HL-60 (cell line): ENCODE measurements around the gene LHCGR.

ENCODE experiments used
- DNase-seq, 2 experiments: peaks; one replicate each; pipeline ENCODE4 v3.0.0-alpha.2; 2010 to 2020; ENCODE audit warnings: low read depth in 1 of 2, low spot score in 1 of 2
- H3K27ac ChIP-seq: fragments of 250-450 bp; sonication (Bioruptor Pico); replicated peaks from 2 replicates; pipeline ENCODE4 v1.5.1; 2020; ENCODE audit warnings: mild to moderate bottlenecking, moderate library complexity
- H3K27me3 ChIP-seq: fragments of 250-450 bp; sonication (Bioruptor Pico); 2 replicates; pipeline ENCODE4 v1.5.1; 2021; ENCODE audit warnings: mild to moderate bottlenecking, moderate library complexity; ENCODE audit not compliant: insufficient read depth, poor library complexity, severe bottlenecking
- H3K4me3 ChIP-seq: replicated peaks from 2 replicates; pipeline ENCODE4 v1.5.1; 2011; ENCODE audit warnings: mild to moderate bottlenecking, control low read depth, low read length; ENCODE audit not compliant: insufficient read depth
- CTCF ChIP-seq: IDR thresholded peaks from one replicate; pipeline ENCODE4 v1.5.1; 2011; ENCODE audit warnings: low read length, control low read depth, inconsistent platforms; ENCODE audit not compliant: insufficient read depth
- GABPA ChIP-seq: IDR thresholded peaks from 2 replicates; pipeline ENCODE4 v1.6.1; 2012; ENCODE audit warnings: low read depth
- POLR2AphosphoS5 ChIP-seq: IDR thresholded peaks from 2 replicates; pipeline ENCODE4 v1.6.1; 2012; ENCODE audit warnings: low read depth
- REST ChIP-seq: IDR thresholded peaks from 2 replicates; pipeline ENCODE4 v1.6.1; 2012; ENCODE audit warnings: low read depth; ENCODE audit not compliant: insufficient replicate concordance
- SPI1 ChIP-seq: IDR thresholded peaks from 2 replicates; pipeline ENCODE4 v1.6.1; 2012; ENCODE audit warnings: low read depth, mild to moderate bottlenecking, borderline replicate concordance

Gene LHCGR

GRCh38 chr2:48674933-48675332 is 80.6 kb downstream of the LHCGR start:
- H3K4me3 ChIP-seq = no peak overlapping the region
- TF ChIP-seq GABPA (no peak), SPI1 (no peak), CTCF (no peak), POLR2AphosphoS5 (no peak), REST (no peak)
- no peak for DNase-seq
- H3K27ac ChIP-seq = no peak overlapping the region
- no peaks in the 10 kb centered on the region for H3K27me3 ChIP-seq

- no peak for DNase-seq
- no peaks in the 10 kb centered on the region for H3K27me3 ChIP-seq
- no peak for TF ChIP-seq GABPA
- TF ChIP-seq REST = no peak
- no peak for TF ChIP-seq POLR2AphosphoS5
- no peak overlapping the region for H3K27ac ChIP-seq
- no peak overlapping the region for H3K4me3 ChIP-seq
These were observed 81.9 kb downstream of the LHCGR start for GRCh38 chr2:48673581-48673980.

- Histone ChIP-seq H3K4me3 (no peak overlapping the region), H3K27ac (no peak overlapping the region), H3K27me3 (peaks cover 2% of the 10 kb centered on the region)
- no peak for DNase-seq
- TF ChIP-seq POLR2AphosphoS5 (no peak), CTCF (no peak), GABPA (no peak), REST (no peak), SPI1 (no peak)
These were observed 86.5 kb downstream of the LHCGR start for GRCh38 chr2:48668992-48669391.

GRCh38 chr2:48651158-48651790 is 104.2 kb downstream of the LHCGR start:
- Histone ChIP-seq H3K4me3 (no peak overlapping the region), H3K27me3 (no peaks in the 10 kb centered on the region), H3K27ac (no peak overlapping the region)
- TF ChIP-seq SPI1 (no peak), CTCF (no peak), POLR2AphosphoS5 (no peak), GABPA (no peak), REST (no peak)
- no peak for DNase-seq
